WERI-Rb-1 (cell line): ENCODE data around the gene KRABD2.

Experiments
- DNase-seq: peaks from one replicate; pipeline ENCODE4 v3.0.0-alpha.2; 2020
- H3K27ac ChIP-seq: fragments of 250-450 bp; sonication (Bioruptor Pico); 2 replicates; pipeline ENCODE4 v1.5.1; 2020; ENCODE audit warnings: mild to moderate bottlenecking, moderate library complexity
- H3K27me3 ChIP-seq: fragments of 250-450 bp; sonication (Bioruptor Pico); 2 replicates; pipeline ENCODE4 v1.5.1; 2021; ENCODE audit warnings: mild to moderate bottlenecking, low read depth, moderate library complexity; ENCODE audit not compliant: insufficient read depth, severe bottlenecking
- H3K36me3 ChIP-seq: fragments of 250-450 bp; sonication (Bioruptor Pico); 2 replicates; pipeline ENCODE4 v1.5.1; 2020; ENCODE audit warnings: mild to moderate bottlenecking, moderate library complexity
- H3K4me3 ChIP-seq: 2 replicates; pipeline ENCODE4 v1.5.1; 2011; ENCODE audit warnings: low read depth, mild to moderate bottlenecking, control low read depth, low read length
- H3K9me3 ChIP-seq: fragments of 250-450 bp; sonication (Bioruptor Pico); 2 replicates; pipeline ENCODE4 v1.5.1; 2021; ENCODE audit warnings: mild to moderate bottlenecking, moderate library complexity; ENCODE audit not compliant: severe bottlenecking
- CTCF ChIP-seq: IDR thresholded peaks from 2 replicates; pipeline ENCODE4 v1.5.1; 2011; ENCODE audit warnings: low read depth, mild to moderate bottlenecking, control low read depth, inconsistent platforms, low read length

The KRABD2 gene

DNA sequence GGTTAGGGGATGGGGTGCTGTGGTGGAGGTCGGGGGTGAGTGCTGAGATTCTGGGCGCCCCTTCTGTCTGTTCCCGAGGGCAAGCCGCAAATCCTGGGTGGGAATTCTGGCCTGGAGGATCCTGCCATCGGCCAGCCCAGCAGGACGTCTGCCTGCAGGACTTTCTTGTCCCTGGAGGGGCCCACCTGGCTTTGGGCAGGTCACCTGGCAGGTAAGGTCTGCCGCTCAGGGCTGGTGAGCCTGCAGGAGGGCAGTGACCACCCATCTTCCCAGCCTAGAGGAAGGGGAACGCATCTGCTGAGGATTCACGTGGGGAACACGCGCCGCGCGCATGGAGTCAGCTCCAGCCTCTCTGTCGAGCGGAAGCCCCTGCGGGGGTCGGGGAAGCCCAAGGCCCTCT is 15.8 kb upstream of the KRABD2 start:
- Histone ChIP-seq H3K36me3 (no peaks in the 10 kb centered on the region), H3K4me3 (no peak overlapping the region), H3K27ac (no peak overlapping the region), H3K27me3 (no peaks in the 10 kb centered on the region), H3K9me3 (no peaks in the 10 kb centered on the region)
- no peak for TF ChIP-seq CTCF
- no peak for DNase-seq

- Histone ChIP-seq H3K9me3 (no peaks in the 10 kb centered on the region), H3K4me3 (no peak overlapping the region), H3K36me3 (no peaks in the 10 kb centered on the region), H3K27ac (no peak overlapping the region), H3K27me3 (no peaks in the 10 kb centered on the region)
- no peak for TF ChIP-seq CTCF
- no peak for DNase-seq
These were observed 15.2 kb upstream of the KRABD2 start for GRCh38 chr17:8391711-8392110.

DNA sequence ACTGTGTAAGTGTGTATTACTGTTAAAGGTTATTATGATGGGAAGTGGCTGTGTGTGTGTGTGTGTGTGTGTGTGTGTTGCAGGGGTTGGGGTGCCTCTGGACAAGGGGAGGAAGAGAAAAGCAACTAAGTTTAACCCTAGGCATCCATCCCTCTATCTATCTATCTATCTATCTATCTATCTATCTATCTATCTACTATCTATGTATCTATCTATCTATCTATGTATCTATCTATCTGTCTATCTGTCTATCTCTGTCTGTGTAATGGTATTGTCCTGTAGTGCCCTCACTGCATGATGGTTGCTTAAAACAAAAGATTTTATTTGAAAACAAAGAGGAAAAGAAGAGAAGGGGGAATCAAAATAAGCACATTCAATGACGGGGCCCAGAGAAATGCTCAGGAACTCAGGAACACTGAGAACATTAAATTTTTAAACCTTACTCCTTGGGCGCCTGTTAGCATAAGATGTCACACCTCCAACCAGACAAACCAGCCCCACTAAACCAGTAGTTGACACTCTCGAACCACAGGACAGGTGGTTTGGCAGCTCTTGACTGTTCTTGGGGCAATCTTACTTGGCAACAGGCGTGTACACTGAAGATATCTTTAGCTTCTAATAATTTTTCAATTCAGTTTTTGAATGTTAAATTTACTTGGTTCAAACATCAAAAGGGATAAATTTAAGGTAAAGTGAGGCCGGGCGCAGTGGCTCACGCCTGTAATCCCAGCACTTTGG is 11.6 kb upstream of the KRABD2 start:
- no peak for TF ChIP-seq CTCF
- Histone ChIP-seq H3K36me3 (no peaks in the 10 kb centered on the region), H3K4me3 (no peak overlapping the region), H3K27me3 (no peaks in the 10 kb centered on the region), H3K27ac (no peak overlapping the region), H3K9me3 (no peaks in the 10 kb centered on the region)
- no peak for DNase-seq

DNA sequence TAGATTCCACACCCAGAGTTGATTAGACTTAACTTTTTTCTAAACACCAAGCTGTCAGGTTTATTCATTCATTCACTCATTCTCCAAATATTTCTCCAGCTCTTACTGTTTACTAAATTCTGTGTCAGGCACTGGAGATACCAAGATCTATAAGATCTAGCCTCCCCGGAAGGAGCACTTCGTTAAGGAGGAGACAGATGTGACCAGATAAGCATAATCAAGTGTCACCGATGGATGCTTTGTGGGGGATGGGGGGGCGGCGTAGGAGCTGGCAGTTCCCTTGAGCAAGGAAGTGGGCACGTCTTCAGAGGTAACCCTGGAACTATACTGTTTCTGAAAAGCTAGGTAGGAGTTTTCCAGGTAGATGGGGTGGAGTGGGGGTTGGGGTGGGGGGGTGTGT is 10.3 kb upstream of the KRABD2 start:
- H3K27me3 ChIP-seq: no peaks in the 10 kb centered on the region
- no peak overlapping the region for H3K4me3 ChIP-seq
- peaks cover 3% of the 10 kb centered on the region for H3K36me3 ChIP-seq
- H3K9me3 ChIP-seq: no peaks in the 10 kb centered on the region
- no peak for DNase-seq
- 0 out of 2 replicates have a peak overlapping the region, but pooled peaks have one; percentile 8 for H3K27ac ChIP-seq
- no peak for TF ChIP-seq CTCF

GRCh38 chr17:8384801-8385378 is 8.4 kb upstream of the KRABD2 start:
- no peak for TF ChIP-seq CTCF
- H3K9me3 ChIP-seq: no peaks in the 10 kb centered on the region

More at GRCh38 chr17:8384801-8385378, 8.4 kb upstream of the KRABD2 start:
- H3K4me3 ChIP-seq: no peak overlapping the region
- H3K36me3 ChIP-seq: peaks cover 22% of the 10 kb centered on the region
- DNase-seq: no peak
- no peak overlapping the region for H3K27ac ChIP-seq
- no peaks in the 10 kb centered on the region for H3K27me3 ChIP-seq
